ENCODE data around the gene SNORC.

SNORC gene

GRCh38 chr2:232873292-232873908 is 3.3 kb downstream of the SNORC start:
- TF ChIP-seq, protein P1, sequence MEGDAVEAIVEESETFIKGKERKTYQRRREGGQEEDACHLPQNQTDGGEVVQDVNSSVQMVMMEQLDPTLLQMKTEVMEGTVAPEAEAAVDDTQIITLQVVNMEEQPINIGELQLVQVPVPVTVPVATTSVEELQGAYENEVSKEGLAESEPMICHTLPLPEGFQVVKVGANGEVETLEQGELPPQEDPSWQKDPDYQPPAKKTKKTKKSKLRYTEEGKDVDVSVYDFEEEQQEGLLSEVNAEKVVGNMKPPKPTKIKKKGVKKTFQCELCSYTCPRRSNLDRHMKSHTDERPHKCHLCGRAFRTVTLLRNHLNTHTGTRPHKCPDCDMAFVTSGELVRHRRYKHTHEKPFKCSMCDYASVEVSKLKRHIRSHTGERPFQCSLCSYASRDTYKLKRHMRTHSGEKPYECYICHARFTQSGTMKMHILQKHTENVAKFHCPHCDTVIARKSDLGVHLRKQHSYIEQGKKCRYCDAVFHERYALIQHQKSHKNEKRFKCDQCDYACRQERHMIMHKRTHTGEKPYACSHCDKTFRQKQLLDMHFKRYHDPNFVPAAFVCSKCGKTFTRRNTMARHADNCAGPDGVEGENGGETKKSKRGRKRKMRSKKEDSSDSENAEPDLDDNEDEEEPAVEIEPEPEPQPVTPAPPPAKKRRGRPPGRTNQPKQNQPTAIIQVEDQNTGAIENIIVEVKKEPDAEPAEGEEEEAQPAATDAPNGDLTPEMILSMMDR (IDR thresholded peaks at IDR 0.05; ENCODE audit: low read depth, low read length, missing control alignments), result no peak
- no peak overlapping the region for H3K4me3 ChIP-seq (ENCODE audit: low read depth, low read length)
- H3K36me3 ChIP-seq (replicated peaks), result no peaks in the 10 kb centered on the region
- H3K27ac ChIP-seq, result no peak overlapping the region
- no peaks in the 10 kb centered on the region for H3K27me3 ChIP-seq (replicated peaks)
- in situ Hi-C loops (cut with HindIII; ENCODE audit: low pct_ligation_motif_present, low sequenced_read_pairs), result no loop called here
- no peak for DNase-seq

DNA sequence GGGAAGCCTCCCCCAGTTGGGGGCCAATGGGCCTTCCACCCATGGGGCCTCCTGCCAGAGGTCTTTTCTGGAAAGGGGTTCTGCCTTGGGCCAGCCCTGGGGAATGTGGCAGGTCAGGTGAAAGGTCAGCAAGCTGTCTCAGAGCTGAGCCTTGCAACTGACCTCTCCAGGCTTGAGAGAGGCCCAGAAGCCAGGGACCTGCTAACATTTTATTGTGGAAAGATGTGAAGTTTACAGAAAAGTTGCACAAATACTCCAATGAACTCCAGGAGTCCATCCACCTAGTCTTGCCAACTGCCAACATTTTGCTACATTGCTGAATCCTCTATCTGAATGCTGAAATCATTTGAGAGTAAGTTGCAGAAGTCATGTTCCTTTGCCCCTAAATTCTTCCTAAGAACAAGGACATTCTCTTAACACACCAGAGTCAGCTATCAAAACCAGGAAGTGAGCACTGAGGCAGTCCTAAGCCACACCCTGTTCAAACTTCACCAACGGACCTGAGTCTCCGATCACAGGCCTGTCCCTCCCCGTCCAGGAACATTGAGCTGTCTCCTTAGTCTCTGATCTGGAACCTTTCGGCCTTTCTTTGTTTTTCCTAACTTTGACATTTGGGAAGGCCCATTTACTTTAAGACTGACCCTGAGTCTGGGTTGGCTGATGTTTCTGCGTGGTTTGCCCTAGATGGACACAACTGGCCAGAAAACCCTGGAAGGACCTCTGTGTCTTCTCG is 4.0 kb downstream of the SNORC start:
- Histone ChIP-seq H3K36me3 (replicated peaks) (no peaks in the 10 kb centered on the region), H3K27me3 (replicated peaks) (no peaks in the 10 kb centered on the region), H3K27ac (no peak overlapping the region), H3K4me3 (ENCODE audit: low read depth, low read length) (no peak overlapping the region)
- in situ Hi-C loops (cut with HindIII; ENCODE audit: low pct_ligation_motif_present, low sequenced_read_pairs), result no loop called here
- TF ChIP-seq, protein P1 (IDR thresholded peaks at IDR 0.05; ENCODE audit: low read depth, low read length, missing control alignments), result no peak
- no peak for DNase-seq

- Histone ChIP-seq H3K4me3 (ENCODE audit: low read depth, low read length) (no peak overlapping the region), H3K36me3 (replicated peaks) (no peaks in the 10 kb centered on the region), H3K27ac (no peak overlapping the region), H3K27me3 (replicated peaks) (no peaks in the 10 kb centered on the region)
- TF ChIP-seq, protein P1 (IDR thresholded peaks at IDR 0.05; ENCODE audit: low read depth, low read length, missing control alignments), result no peak
- in situ Hi-C loops (cut with HindIII; ENCODE audit: low pct_ligation_motif_present, low sequenced_read_pairs), result no loop called here
- no peak for DNase-seq
Measured at GRCh38 chr2:232874677-232875223, 4.7 kb downstream of the SNORC start.

DNA sequence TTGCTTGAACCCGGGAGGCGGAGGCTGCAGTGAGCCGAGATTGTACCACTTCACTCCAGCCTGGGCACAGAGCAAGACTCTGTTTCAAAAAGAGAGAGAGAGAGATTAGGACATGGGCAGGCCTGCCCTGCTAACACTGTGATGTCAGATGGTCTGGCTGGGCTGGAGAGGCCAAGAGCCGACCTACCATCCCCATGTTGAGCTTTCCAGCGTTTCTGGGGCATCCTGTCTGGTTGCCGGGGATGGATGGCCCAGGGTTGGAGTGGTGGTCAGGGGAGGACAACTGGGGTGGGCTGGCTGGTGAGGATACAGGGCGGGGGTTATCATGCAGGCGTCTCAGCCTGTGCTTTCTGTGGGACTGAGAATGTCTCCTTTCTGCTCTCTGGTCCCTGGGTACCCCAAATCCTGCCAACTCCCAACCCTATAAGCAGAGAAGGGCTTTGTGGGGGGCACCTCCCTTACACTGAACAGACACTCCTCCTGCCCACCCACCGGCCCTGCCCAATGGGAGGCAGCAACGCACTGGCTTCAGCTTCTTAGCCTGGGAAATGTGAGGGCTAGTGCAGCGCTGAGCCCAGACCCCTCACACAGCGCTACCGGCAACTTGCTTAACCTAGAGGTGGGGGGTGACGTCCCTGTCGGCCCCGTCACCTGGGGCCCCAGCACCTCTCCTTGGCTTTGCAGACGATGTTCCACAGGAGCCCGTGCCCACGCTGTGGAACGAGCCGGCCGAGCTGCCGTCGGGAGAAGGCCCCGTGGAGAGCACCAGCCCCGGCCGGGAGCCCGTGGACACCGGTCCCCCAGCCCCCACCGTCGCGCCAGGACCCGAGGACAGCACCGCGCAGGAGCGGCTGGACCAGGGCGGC is 5.4 kb downstream of the SNORC start:
- H3K36me3 ChIP-seq (replicated peaks), result no peaks in the 10 kb centered on the region
- H3K4me3 ChIP-seq (ENCODE audit: low read depth, low read length), result no peak overlapping the region
- in situ Hi-C loops (cut with HindIII; ENCODE audit: low pct_ligation_motif_present, low sequenced_read_pairs), result no loop called here
- H3K27ac ChIP-seq, result no peak overlapping the region
- TF ChIP-seq, protein P1 (IDR thresholded peaks at IDR 0.05; ENCODE audit: low read depth, low read length, missing control alignments), result peak; percentile 18
- no peaks in the 10 kb centered on the region for H3K27me3 ChIP-seq (replicated peaks)
- no peak for DNase-seq

- Histone ChIP-seq H3K36me3 (replicated peaks) (no peaks in the 10 kb centered on the region), H3K27me3 (replicated peaks) (no peaks in the 10 kb centered on the region), H3K4me3 (ENCODE audit: low read depth, low read length) (peak overlapping the region; percentile 31), H3K27ac (no peak overlapping the region)
- in situ Hi-C loops (cut with HindIII; ENCODE audit: low pct_ligation_motif_present, low sequenced_read_pairs), result no loop called here
- no peak for DNase-seq
- TF ChIP-seq, protein P1 (IDR thresholded peaks at IDR 0.05; ENCODE audit: low read depth, low read length, missing control alignments), result peak; percentile 30
Measured at GRCh38 chr2:232876161-232876977, 6.3 kb downstream of the SNORC start.

Data from brain microvascular endothelial cell (primary cell).